Trophoblast cell (in vitro differentiated cells and primary cell): ENCODE results near the gene NTM.

ENCODE experiments used
- DNase-seq, 2 donors: peaks; one replicate each; pipeline ENCODE4 v3.0.0-alpha.2; 2016
- H2AFZ ChIP-seq: 2 replicates; pipeline ENCODE4 v1.6.1; 2013; ENCODE audit warnings: low read length, moderate library complexity, mild to moderate bottlenecking; ENCODE audit not compliant: insufficient read depth, poor library complexity
- H2AK5ac ChIP-seq: 2 replicates; pipeline ENCODE4 v1.6.1; 2013; ENCODE audit warnings: mild to moderate bottlenecking, low read length
- H2BK120ac ChIP-seq: 2 replicates; pipeline ENCODE4 v1.6.1; 2013; ENCODE audit warnings: low read length, mild to moderate bottlenecking, moderate library complexity; ENCODE audit not compliant: insufficient read depth, poor library complexity
- H2BK12ac ChIP-seq: 2 replicates; pipeline ENCODE4 v1.6.1; 2013; ENCODE audit warnings: mild to moderate bottlenecking, low read length, moderate library complexity
- H2BK5ac ChIP-seq: 2 replicates; pipeline ENCODE4 v1.6.1; 2013; ENCODE audit warnings: low read length, low read depth, moderate library complexity, mild to moderate bottlenecking; ENCODE audit not compliant: poor library complexity
- H3K14ac ChIP-seq: 2 replicates; pipeline ENCODE4 v1.6.1; 2013; ENCODE audit warnings: mild to moderate bottlenecking, low read length
- H3K18ac ChIP-seq: 2 replicates; pipeline ENCODE4 v1.6.1; 2013; ENCODE audit warnings: mild to moderate bottlenecking, low read length
- H3K23ac ChIP-seq: 2 replicates; pipeline ENCODE4 v1.6.1; 2013; ENCODE audit warnings: low read length
- H3K27ac ChIP-seq: 2 replicates; pipeline ENCODE4 v1.5.1; 2013; ENCODE audit warnings: low read depth, mild to moderate bottlenecking, inconsistent platforms, low read length, moderate library complexity
- H3K27me3 ChIP-seq: 2 replicates; pipeline ENCODE4 v1.6.1; 2013; ENCODE audit warnings: inconsistent platforms, mild to moderate bottlenecking, low read length, moderate library complexity; ENCODE audit not compliant: insufficient read depth
- H3K36me3 ChIP-seq, 2 experiments: 1 replicate in 1 of 2; 2 replicates in 1 of 2; pipeline ENCODE4 v1.6.1; 2013; ENCODE audit warnings: low read length in 2 of 2, mild to moderate bottlenecking in 2 of 2, moderate library complexity in 1 of 2; ENCODE audit not compliant: insufficient read depth in 2 of 2, control insufficient read depth in 1 of 2
- H3K4ac ChIP-seq: 2 replicates; pipeline ENCODE4 v1.6.1; 2013; ENCODE audit warnings: low read depth, mild to moderate bottlenecking, low read length, moderate library complexity
- H3K4me1 ChIP-seq, 2 experiments: 1 replicate in 1 of 2; 2 replicates in 1 of 2; pipeline ENCODE4 v1.6.1; 2013; ENCODE audit warnings: low read length in 2 of 2, mild to moderate bottlenecking in 2 of 2, moderate library complexity in 1 of 2; ENCODE audit not compliant: insufficient read depth in 2 of 2, control insufficient read depth in 1 of 2
- H3K4me2 ChIP-seq: 2 replicates; pipeline ENCODE4 v1.6.1; 2013; ENCODE audit warnings: inconsistent platforms, mild to moderate bottlenecking, low read length, moderate library complexity
- H3K4me3 ChIP-seq: 2 replicates; pipeline ENCODE4 v1.5.1; 2013; ENCODE audit warnings: mild to moderate bottlenecking, low read depth, low read length, inconsistent platforms
- H3K79me1 ChIP-seq: one replicate; pipeline ENCODE4 v1.6.1; 2013; ENCODE audit warnings: low read length
- H3K79me2 ChIP-seq: 2 replicates; pipeline ENCODE4 v1.6.1; 2013; ENCODE audit warnings: low read length, mild to moderate bottlenecking; ENCODE audit not compliant: control insufficient read depth, insufficient read depth, poor library complexity
- H3K9ac ChIP-seq: 2 replicates; pipeline ENCODE4 v1.6.1; 2013; ENCODE audit warnings: mild to moderate bottlenecking, low read length
- H3K9me3 ChIP-seq: 2 replicates; pipeline ENCODE4 v1.6.1; 2013; ENCODE audit warnings: low read depth, mild to moderate bottlenecking, control low read depth, inconsistent platforms, low read length; ENCODE audit not compliant: insufficient read depth
- H4K12ac ChIP-seq: 2 replicates; pipeline ENCODE4 v1.6.1; 2013; ENCODE audit warnings: low read depth, mild to moderate bottlenecking, low read length, moderate library complexity
- H4K8ac ChIP-seq: 2 replicates; pipeline ENCODE4 v1.6.1; 2013; ENCODE audit warnings: low read depth, mild to moderate bottlenecking, low read length, moderate library complexity
- H4K91ac ChIP-seq: one replicate; pipeline ENCODE4 v1.6.1; 2013; ENCODE audit warnings: low read depth, mild to moderate bottlenecking, low read length, moderate library complexity
- WGBS: extraction: QIAGEN DNeasy Blood & Tissue Kit; methylation state at CpG from one replicate; pipeline ENCODE4 v1.1.7; 2013; ENCODE audit warnings: missing lambda C conversion rate; ENCODE audit not compliant: insufficient read length, insufficient coverage; ENCODE audit errors: extremely low coverage; 5-methylcytosine and 5-hydroxymethylcytosine counted together

Gene NTM

GRCh38 chr11:132114185-132114584 lies 743.8 kb downstream of the NTM start:
- Histone ChIP-seq H2AK5ac (no peak overlapping the region), H3K14ac (no peak overlapping the region), H4K8ac (no peak overlapping the region), H2BK12ac (no peak overlapping the region), H3K4me3 (no peak overlapping the region), H2AFZ (no peak overlapping the region), H3K9ac (no peak overlapping the region), H3K27ac (no peak overlapping the region), H3K4me2 (no peak overlapping the region), H3K79me1 (no peaks in the 10 kb centered on the region), H3K36me3 (no peaks in the 10 kb centered on the region), H3K18ac (no peak overlapping the region), H3K79me2 (no peaks in the 10 kb centered on the region), H3K9me3 (no peaks in the 10 kb centered on the region), H3K27me3 (no peaks in the 10 kb centered on the region), H2BK5ac (no peak overlapping the region), H3K4me1 (no peaks in the 10 kb centered on the region), H3K4ac (no peak overlapping the region), H4K91ac (no peak overlapping the region), H4K12ac (no peak overlapping the region), H3K23ac (no peak overlapping the region), H2BK120ac (no peak overlapping the region)
- DNase-seq = no peak
- no CpG with 5 or more reads among the region's 3 CpGs for WGBS

- H3K4me3 ChIP-seq = no peak overlapping the region
- no peak overlapping the region for H2AK5ac ChIP-seq
- no peak for DNase-seq
- no peaks in the 10 kb centered on the region for H3K79me2 ChIP-seq
- no peak overlapping the region for H3K27ac ChIP-seq
- H4K8ac ChIP-seq = no peak overlapping the region
- no peak overlapping the region for H3K4me2 ChIP-seq
- H3K14ac ChIP-seq = no peak overlapping the region
- H2BK5ac ChIP-seq = no peak overlapping the region
- H3K4ac ChIP-seq = no peak overlapping the region
- no peak overlapping the region for H3K23ac ChIP-seq
- H2BK120ac ChIP-seq = no peak overlapping the region
- no peak overlapping the region for H2BK12ac ChIP-seq
- H3K27me3 ChIP-seq = no peaks in the 10 kb centered on the region
- no peak overlapping the region for H4K12ac ChIP-seq
- H3K79me1 ChIP-seq = no peaks in the 10 kb centered on the region
- H3K18ac ChIP-seq = no peak overlapping the region
- no peaks in the 10 kb centered on the region for H3K9me3 ChIP-seq
- H4K91ac ChIP-seq = no peak overlapping the region
- WGBS = no CpG with 5 or more reads among the region's 3 CpGs
- H3K36me3 ChIP-seq = no peaks in the 10 kb centered on the region
- H2AFZ ChIP-seq = no peak overlapping the region
- H3K9ac ChIP-seq = no peak overlapping the region
- H3K4me1 ChIP-seq = no peaks in the 10 kb centered on the region
Observed at GRCh38 chr11:132114743-132115142, 744.3 kb downstream of the NTM start.

GRCh38 chr11:132115454-132115853 lies 745.0 kb downstream of the NTM start:
- H3K14ac ChIP-seq = no peak overlapping the region
- no peak overlapping the region for H3K4me3 ChIP-seq
- H3K27ac ChIP-seq = no peak overlapping the region
- no peak overlapping the region for H2AFZ ChIP-seq
- no peak overlapping the region for H2BK120ac ChIP-seq
- no peak overlapping the region for H3K9ac ChIP-seq
- no peaks in the 10 kb centered on the region for H3K79me1 ChIP-seq
- no peaks in the 10 kb centered on the region for H3K79me2 ChIP-seq
- no peak overlapping the region for H4K12ac ChIP-seq
- no peak overlapping the region for H4K8ac ChIP-seq
- H4K91ac ChIP-seq = no peak overlapping the region
- DNase-seq = no peak
- WGBS = no CpG with 5 or more reads among the region's 5 CpGs
- no peaks in the 10 kb centered on the region for H3K36me3 ChIP-seq
- no peak overlapping the region for H2BK5ac ChIP-seq
- no peak overlapping the region for H2AK5ac ChIP-seq
- H3K4me2 ChIP-seq = no peak overlapping the region
- no peaks in the 10 kb centered on the region for H3K27me3 ChIP-seq
- no peaks in the 10 kb centered on the region for H3K4me1 ChIP-seq
- H2BK12ac ChIP-seq = no peak overlapping the region
- no peak overlapping the region for H3K18ac ChIP-seq
- no peaks in the 10 kb centered on the region for H3K9me3 ChIP-seq
- H3K4ac ChIP-seq = no peak overlapping the region
- H3K23ac ChIP-seq = no peak overlapping the region

DNA sequence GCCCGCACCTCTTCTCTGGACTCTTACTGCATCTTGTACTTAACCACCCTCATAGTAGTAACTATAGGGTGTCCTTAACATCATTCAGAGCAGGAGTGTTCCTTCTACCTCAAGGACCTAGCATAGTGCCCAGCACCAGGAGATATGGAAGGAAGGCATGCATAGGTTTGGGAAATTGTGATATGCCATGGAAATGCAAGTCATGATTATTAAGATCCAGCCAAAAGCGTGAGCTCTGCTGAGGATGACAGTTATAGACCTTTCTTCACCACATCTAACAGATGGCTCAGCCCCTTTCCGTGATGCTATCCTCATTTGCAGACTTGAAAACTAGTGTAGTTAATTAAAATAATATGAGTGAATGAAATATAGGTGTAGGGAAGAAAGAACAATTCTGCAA lies 746.1 kb downstream of the NTM start:
- no peaks in the 10 kb centered on the region for H3K36me3 ChIP-seq
- no peak overlapping the region for H4K8ac ChIP-seq
- no CpG with 5 or more reads among the region's 3 CpGs for WGBS
- H2AFZ ChIP-seq = no peak overlapping the region
- H3K27ac ChIP-seq = no peak overlapping the region
- H3K18ac ChIP-seq = no peak overlapping the region
- no peak overlapping the region for H2AK5ac ChIP-seq
- no peaks in the 10 kb centered on the region for H3K79me2 ChIP-seq
- H4K91ac ChIP-seq = no peak overlapping the region
- H3K23ac ChIP-seq = no peak overlapping the region
- no peaks in the 10 kb centered on the region for H3K27me3 ChIP-seq
- no peaks in the 10 kb centered on the region for H3K9me3 ChIP-seq
- no peak overlapping the region for H4K12ac ChIP-seq
- no peak overlapping the region for H3K4ac ChIP-seq
- H3K14ac ChIP-seq = no peak overlapping the region
- no peak overlapping the region for H3K4me2 ChIP-seq
- no peak overlapping the region for H2BK12ac ChIP-seq
- no peak overlapping the region for H2BK5ac ChIP-seq
- no peaks in the 10 kb centered on the region for H3K4me1 ChIP-seq
- no peak overlapping the region for H3K9ac ChIP-seq
- H3K4me3 ChIP-seq = no peak overlapping the region
- H3K79me1 ChIP-seq = no peaks in the 10 kb centered on the region
- no peak for DNase-seq
- H2BK120ac ChIP-seq = no peak overlapping the region
